HepG2 (cell line): ENCODE data around the gene S1PR2. TPM values are rescaled to one million over a fixed set of nuclear protein-coding genes. Genes with fewer than 3 reads are reported as not detected.
A peak's percentile ranks its signal among the peaks of the same experiment; 100 is the strongest.

Experiments used
- ARNT ChIP-seq: fragments of 450-650 bp; IDR thresholded peaks from 2 replicates; pipeline ENCODE4 v1.6.1; 2017
- ASH2L ChIP-seq: fragments of 300-600, 200-600 bp; sonication (generic); IDR thresholded peaks from 2 replicates; pipeline ENCODE4 v1.7.0; 2017; ENCODE audit warnings: low read depth, mild to moderate bottlenecking, moderate library complexity, mixed read lengths, low read length; ENCODE audit not compliant: insufficient read length
- ATRX ChIP-seq: sonication (generic); formaldehyde crosslinking; IDR thresholded peaks from 2 replicates; pipeline ENCODE4 v1.4.0; 2020; ENCODE audit warnings: missing genetic modification reagents, borderline replicate concordance
- DNMT1 ChIP-seq: sonication (generic); formaldehyde crosslinking; IDR thresholded peaks from 2 replicates; pipeline ENCODE4 v1.5.1; 2020; ENCODE audit warnings: mild to moderate bottlenecking, missing genetic modification reagents
- KDM3A ChIP-seq: IDR thresholded peaks from 2 replicates; pipeline ENCODE4 v1.6.1; 2018; ENCODE audit warnings: low read depth, missing compliant biosample characterization
- KMT2A ChIP-seq: sonication (generic); formaldehyde crosslinking; IDR thresholded peaks from 2 replicates; pipeline ENCODE4 v1.4.0; 2020; ENCODE audit warnings: missing genetic modification reagents
- PAWR ChIP-seq: sonication (generic); formaldehyde crosslinking; IDR thresholded peaks from 2 replicates; pipeline ENCODE4 v1.4.0; 2020; ENCODE audit warnings: missing genetic modification reagents, mild to moderate bottlenecking, borderline replicate concordance
- PAX8 ChIP-seq: sonication (generic); formaldehyde crosslinking; IDR thresholded peaks from 2 replicates; pipeline ENCODE4 v1.8.0; 2022; ENCODE audit warnings: mild to moderate bottlenecking, missing genetic modification reagents, borderline replicate concordance
- POLR2A ChIP-seq, 2 experiments: IDR thresholded peaks; 2 replicates each; pipeline ENCODE4 v1.6.1; 2011; ENCODE audit warnings: low read depth in 2 of 2, low read length in 2 of 2, mild to moderate bottlenecking in 1 of 2, moderate library complexity in 1 of 2; ENCODE audit not compliant: insufficient read depth in 1 of 2
- POLR2AphosphoS5 ChIP-seq: IDR thresholded peaks from 2 replicates; pipeline ENCODE4 v1.6.1; 2012; ENCODE audit warnings: low read depth, low read length
- RFX5 ChIP-seq: IDR thresholded peaks from 2 replicates; pipeline ENCODE4 v1.6.1; 2011; ENCODE audit warnings: low read depth, low read length, improper control_type of control experiment
- RXRB ChIP-seq: IDR thresholded peaks from 2 replicates; pipeline ENCODE4 v1.6.1; 2016; ENCODE audit warnings: borderline replicate concordance, missing genetic modification reagents, missing compliant biosample characterization
- SIX1 ChIP-seq: sonication (generic); formaldehyde crosslinking; IDR thresholded peaks from 2 replicates; pipeline ENCODE4 v1.4.0; 2020; ENCODE audit warnings: missing genetic modification reagents, borderline replicate concordance
- ZKSCAN8 ChIP-seq: IDR thresholded peaks from 2 replicates; pipeline ENCODE4 v1.6.1; 2016; ENCODE audit warnings: borderline replicate concordance, missing genetic modification reagents, missing compliant biosample characterization
- polyA plus RNA-seq, 8 experiments: library from polyadenylated mRNA; depleted of rRNA in 3 of 8; stranded (reverse) in 7 of 8; unstranded in 1 of 8; fragments of >200 nt; fragmentation: Illumina TruSeq in 4 of 8; extraction: Trizol in 4 of 8; gene quantifications; 2 replicates each; pipeline versions ENCODE4 v1.2.1 to v1.2.3, GENCODE V29; 2011 to 2016; ENCODE audit warnings: low read depth in 4 of 8, missing spikeins in 1 of 8, mixed read lengths in 1 of 8; ENCODE audit not compliant: insufficient read depth in 1 of 8
- total RNA-seq, 5 experiments: library from RNA; depleted of rRNA; stranded (reverse); fragments of >200 nt; fragmentation: Illumina TruSeq; extraction: Trizol; gene quantifications; 2 replicates each; pipeline ENCODE4 v1.2.3, GENCODE V29; 2016; ENCODE audit warnings: low read depth in 1 of 5
- TF ChIP-seq, protein P1 (sequence below): sonication (generic); formaldehyde crosslinking; IDR thresholded peaks from 2 replicates; pipeline ENCODE4 v1.4.0; 2020; ENCODE audit warnings: missing genetic modification reagents
- TF ChIP-seq, protein P2 (sequence below): sonication (generic); formaldehyde crosslinking; IDR thresholded peaks from 2 replicates; pipeline ENCODE4 v1.5.0; 2020; ENCODE audit warnings: missing genetic modification reagents
- TF ChIP-seq, protein P3 (sequence below): sonication (generic); formaldehyde crosslinking; IDR thresholded peaks from 2 replicates; pipeline ENCODE4 v1.4.0; 2020; ENCODE audit warnings: low read depth, mild to moderate bottlenecking, missing genetic modification reagents
- TF ChIP-seq, protein P4 (sequence below): sonication (generic); formaldehyde crosslinking; IDR thresholded peaks from 2 replicates; pipeline ENCODE4 v1.4.0; 2020; ENCODE audit warnings: missing genetic modification reagents
- TF ChIP-seq, protein P5 (sequence below): sonication (generic); formaldehyde crosslinking; IDR thresholded peaks from 2 replicates; pipeline ENCODE4 v1.4.0; 2020; ENCODE audit warnings: missing genetic modification reagents, borderline replicate concordance
- TF ChIP-seq, protein P6 (sequence below): sonication (generic); formaldehyde crosslinking; IDR thresholded peaks from 2 replicates; pipeline ENCODE4 v1.8.0; 2022; ENCODE audit warnings: mild to moderate bottlenecking, missing genetic modification reagents, borderline replicate concordance

Gene S1PR2
- total and polyA plus RNA-seq, 2 of the 13 experiments (the other 11 are each of a cell fraction or from before 2014, with no cell fraction given), result 0.91 to 1.3 TPM

DNA sequence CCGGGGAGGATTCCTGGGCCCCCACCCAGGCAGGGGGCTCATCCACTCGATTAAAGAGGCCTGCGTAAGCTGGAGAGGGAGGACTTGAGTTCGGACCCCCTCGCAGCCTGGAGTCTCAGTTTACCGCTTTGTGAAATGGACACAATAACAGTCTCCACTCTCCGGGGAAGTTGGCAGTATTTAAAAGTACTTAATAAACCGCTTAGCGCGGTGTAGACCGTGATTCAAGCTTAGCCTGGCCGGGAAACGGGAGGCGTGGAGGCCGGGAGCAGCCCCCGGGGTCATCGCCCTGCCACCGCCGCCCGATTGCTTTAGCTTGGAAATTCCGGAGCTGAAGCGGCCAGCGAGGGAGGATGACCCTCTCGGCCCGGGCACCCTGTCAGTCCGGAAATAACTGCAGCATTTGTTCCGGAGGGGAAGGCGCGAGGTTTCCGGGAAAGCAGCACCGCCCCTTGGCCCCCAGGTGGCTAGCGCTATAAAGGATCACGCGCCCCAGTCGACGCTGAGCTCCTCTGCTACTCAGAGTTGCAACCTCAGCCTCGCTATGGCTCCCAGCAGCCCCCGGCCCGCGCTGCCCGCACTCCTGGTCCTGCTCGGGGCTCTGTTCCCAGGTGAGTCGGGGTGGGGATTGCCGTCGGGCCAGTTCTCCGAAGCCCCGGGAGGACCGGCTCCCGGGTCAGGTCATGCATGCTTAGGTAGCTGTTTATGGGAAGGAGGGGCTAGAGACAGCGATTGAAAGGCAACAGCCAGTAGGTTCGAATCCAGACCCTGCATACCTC lies 39.7 kb upstream of the S1PR2 start, which contains the start of gene ICAM1 (continued):
- TF ChIP-seq, protein P1, sequence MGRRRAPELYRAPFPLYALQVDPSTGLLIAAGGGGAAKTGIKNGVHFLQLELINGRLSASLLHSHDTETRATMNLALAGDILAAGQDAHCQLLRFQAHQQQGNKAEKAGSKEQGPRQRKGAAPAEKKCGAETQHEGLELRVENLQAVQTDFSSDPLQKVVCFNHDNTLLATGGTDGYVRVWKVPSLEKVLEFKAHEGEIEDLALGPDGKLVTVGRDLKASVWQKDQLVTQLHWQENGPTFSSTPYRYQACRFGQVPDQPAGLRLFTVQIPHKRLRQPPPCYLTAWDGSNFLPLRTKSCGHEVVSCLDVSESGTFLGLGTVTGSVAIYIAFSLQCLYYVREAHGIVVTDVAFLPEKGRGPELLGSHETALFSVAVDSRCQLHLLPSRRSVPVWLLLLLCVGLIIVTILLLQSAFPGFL, result no peak
- TF ChIP-seq ATRX (no peak), RXRB (CRISPR knock-in tag) (peak; percentile 87), POLR2AphosphoS5 (peak; percentile 97), DNMT1 (CRISPR knock-in tag) (no peak), ZKSCAN8 (CRISPR knock-in tag) (peak; percentile 95; the same call in 1 of the 2 replicates), KMT2A (CRISPR knock-in tag) (peak; percentile 76), SIX1 (CRISPR knock-in tag) (peak; percentile 67; the same call in 1 of the 2 replicates), KDM3A (CRISPR knock-in tag) (peak; percentile 94), ASH2L (peak; percentile 62), ARNT (no peak), PAX8 (no peak), PAWR (no peak), RFX5 (no peak), POLR2A (IDR thresholded peaks at IDR 0.05; ENCODE audit: insufficient read depth in 1 of 2, low read depth in 2 of 2, low read length in 2 of 2) (peak; percentile 96 to 98)
- TF ChIP-seq, protein P2, sequence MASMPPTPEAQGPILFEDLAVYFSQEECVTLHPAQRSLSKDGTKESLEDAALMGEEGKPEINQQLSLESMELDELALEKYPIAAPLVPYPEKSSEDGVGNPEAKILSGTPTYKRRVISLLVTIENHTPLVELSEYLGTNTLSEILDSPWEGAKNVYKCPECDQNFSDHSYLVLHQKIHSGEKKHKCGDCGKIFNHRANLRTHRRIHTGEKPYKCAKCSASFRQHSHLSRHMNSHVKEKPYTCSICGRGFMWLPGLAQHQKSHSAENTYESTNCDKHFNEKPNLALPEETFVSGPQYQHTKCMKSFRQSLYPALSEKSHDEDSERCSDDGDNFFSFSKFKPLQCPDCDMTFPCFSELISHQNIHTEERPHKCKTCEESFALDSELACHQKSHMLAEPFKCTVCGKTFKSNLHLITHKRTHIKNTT (CRISPR knock-in tag), result no peak
- TF ChIP-seq, protein P3, sequence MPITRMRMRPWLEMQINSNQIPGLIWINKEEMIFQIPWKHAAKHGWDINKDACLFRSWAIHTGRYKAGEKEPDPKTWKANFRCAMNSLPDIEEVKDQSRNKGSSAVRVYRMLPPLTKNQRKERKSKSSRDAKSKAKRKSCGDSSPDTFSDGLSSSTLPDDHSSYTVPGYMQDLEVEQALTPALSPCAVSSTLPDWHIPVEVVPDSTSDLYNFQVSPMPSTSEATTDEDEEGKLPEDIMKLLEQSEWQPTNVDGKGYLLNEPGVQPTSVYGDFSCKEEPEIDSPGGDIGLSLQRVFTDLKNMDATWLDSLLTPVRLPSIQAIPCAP (CRISPR knock-in tag), result no peak
- TF ChIP-seq, protein P4, sequence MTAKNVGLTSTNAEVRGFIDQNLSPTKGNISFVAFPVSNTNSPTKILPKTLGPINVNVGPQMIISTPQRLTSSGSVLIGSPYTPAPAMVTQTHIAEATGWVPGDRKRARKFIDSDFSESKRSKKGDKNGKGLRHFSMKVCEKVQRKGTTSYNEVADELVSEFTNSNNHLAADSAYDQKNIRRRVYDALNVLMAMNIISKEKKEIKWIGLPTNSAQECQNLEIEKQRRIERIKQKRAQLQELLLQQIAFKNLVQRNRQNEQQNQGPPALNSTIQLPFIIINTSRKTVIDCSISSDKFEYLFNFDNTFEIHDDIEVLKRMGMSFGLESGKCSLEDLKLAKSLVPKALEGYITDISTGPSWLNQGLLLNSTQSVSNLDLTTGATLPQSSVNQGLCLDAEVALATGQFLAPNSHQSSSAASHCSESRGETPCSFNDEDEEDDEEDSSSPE (CRISPR knock-in tag), result peak; percentile 89
- TF ChIP-seq, protein P5, sequence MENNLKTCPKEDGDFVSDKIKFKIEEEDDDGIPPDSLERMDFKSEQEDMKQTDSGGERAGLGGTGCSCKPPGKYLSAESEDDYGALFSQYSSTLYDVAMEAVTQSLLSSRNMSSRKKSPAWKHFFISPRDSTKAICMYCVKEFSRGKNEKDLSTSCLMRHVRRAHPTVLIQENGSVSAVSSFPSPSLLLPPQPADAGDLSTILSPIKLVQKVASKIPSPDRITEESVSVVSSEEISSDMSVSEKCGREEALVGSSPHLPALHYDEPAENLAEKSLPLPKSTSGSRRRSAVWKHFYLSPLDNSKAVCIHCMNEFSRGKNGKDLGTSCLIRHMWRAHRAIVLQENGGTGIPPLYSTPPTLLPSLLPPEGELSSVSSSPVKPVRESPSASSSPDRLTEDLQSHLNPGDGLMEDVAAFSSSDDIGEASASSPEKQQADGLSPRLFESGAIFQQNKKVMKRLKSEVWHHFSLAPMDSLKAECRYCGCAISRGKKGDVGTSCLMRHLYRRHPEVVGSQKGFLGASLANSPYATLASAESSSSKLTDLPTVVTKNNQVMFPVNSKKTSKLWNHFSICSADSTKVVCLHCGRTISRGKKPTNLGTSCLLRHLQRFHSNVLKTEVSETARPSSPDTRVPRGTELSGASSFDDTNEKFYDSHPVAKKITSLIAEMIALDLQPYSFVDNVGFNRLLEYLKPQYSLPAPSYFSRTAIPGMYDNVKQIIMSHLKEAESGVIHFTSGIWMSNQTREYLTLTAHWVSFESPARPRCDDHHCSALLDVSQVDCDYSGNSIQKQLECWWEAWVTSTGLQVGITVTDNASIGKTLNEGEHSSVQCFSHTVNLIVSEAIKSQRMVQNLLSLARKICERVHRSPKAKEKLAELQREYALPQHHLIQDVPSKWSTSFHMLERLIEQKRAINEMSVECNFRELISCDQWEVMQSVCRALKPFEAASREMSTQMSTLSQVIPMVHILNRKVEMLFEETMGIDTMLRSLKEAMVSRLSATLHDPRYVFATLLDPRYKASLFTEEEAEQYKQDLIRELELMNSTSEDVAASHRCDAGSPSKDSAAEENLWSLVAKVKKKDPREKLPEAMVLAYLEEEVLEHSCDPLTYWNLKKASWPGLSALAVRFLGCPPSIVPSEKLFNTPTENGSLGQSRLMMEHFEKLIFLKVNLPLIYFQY (CRISPR knock-in tag), result peak; percentile 80
- TF ChIP-seq, protein P6, sequence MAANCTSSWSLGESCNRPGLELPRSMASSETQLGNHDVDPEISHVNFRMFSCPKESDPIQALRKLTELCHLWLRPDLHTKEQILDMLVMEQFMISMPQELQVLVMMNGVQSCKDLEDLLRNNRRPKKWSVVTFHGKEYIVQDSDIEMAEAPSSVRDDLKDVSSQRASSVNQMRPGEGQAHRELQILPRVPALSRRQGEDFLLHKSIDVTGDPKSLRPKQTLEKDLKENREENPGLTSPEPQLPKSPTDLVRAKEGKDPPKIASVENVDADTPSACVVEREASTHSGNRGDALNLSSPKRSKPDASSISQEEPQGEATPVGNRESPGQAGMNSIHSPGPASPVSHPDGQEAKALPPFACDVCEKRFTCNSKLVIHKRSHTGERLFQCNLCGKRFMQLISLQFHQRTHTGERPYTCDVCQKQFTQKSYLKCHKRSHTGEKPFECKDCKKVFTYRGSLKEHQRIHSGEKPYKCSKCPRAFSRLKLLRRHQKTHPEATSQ (CRISPR knock-in tag), result peak; percentile 77; the same call in 1 of the 2 replicates
